ENCODE results near the gene CDC14A. TPM values are rescaled to one million over a fixed set of nuclear protein-coding genes. Genes with fewer than 3 reads are reported as not detected.
A peak's percentile ranks its signal among the peaks of the same experiment; 100 is the strongest.
"Not testable (repeated sequence)": the region's sequence is repeated elsewhere in the genome, so short reads cannot be mapped to it uniquely, and the experiment has no call there.

The CDC14A gene, protein sequence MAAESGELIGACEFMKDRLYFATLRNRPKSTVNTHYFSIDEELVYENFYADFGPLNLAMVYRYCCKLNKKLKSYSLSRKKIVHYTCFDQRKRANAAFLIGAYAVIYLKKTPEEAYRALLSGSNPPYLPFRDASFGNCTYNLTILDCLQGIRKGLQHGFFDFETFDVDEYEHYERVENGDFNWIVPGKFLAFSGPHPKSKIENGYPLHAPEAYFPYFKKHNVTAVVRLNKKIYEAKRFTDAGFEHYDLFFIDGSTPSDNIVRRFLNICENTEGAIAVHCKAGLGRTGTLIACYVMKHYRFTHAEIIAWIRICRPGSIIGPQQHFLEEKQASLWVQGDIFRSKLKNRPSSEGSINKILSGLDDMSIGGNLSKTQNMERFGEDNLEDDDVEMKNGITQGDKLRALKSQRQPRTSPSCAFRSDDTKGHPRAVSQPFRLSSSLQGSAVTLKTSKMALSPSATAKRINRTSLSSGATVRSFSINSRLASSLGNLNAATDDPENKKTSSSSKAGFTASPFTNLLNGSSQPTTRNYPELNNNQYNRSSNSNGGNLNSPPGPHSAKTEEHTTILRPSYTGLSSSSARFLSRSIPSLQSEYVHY
- polyA plus RNA-seq (2014; cell fraction: cytosol; rRNA removed) = 6.2 and 7.1 TPM in 2 replicates
- polyA plus RNA-seq (2014; cell fraction: nucleus; rRNA removed) = 9.1 and 9.9 TPM in 2 replicates

DNA sequence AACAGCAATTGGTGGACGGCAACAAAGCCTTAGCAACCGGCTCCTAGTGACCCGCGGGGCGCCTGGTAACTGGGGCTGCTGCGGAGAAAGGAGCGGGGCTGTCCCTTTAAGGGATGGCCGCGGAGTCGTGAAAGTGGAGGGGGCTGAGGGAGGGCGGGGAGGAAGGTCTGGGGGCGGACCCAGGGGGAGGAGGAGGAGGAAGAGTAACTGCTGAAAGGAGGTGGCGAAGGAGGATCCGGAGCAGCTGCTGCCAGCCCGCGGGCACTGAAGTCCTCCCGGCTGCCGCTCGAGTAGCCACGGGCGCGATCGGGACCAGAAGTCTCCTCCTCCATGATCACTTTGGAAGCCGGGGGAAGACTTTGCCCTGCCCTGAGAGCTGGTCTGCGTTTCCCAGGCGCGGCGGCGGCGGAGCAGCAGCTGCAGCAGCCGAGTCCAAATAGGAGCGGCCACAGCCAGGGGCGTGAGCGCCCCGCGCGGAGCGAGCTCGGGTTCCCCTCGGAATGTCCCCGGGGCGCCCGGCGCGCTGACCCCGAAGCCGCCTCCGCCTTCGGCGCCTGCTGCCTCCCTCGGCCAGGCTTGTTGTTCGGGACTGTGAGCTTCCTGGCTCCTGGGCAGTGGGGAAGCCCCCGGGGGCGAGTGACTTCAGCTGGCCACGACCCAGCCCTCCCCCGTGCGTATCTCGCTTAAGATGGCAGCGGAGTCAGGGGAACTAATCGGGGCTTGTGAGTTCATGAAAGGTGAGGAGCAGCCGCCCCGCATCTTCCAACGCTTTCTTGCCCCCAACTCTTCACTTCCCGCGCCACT, at the start of gene CDC14A:
TSS of gene CDC14A (plus strand) at position 240 of the 804 bp plus-strand sequence. CDS start at position 689, 449 bp downstream.
- peak; percentile 95 for DNase-seq (ENCODE audit: low spot score)

DNA sequence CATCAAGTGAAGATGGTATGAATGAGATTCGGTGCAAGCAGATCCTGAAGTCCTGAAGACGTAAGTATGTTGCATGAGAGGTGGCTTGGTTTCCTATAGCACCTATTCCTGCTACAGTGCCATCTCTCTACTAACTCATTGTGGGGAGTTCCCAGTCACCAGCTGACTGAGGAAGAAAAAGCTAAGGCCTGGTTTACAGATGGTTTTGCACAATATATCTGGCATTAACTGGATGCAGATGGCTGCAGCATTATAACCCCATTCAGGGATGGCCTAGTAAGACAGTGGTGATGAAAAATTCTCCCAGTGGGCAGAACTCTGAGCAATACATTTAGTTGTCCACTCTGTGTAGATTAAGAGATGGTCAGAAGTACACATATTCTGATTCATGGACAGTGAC, 49.6 kb upstream of the CDC14A start:
- no peak for DNase-seq (ENCODE audit: low spot score)

DNA sequence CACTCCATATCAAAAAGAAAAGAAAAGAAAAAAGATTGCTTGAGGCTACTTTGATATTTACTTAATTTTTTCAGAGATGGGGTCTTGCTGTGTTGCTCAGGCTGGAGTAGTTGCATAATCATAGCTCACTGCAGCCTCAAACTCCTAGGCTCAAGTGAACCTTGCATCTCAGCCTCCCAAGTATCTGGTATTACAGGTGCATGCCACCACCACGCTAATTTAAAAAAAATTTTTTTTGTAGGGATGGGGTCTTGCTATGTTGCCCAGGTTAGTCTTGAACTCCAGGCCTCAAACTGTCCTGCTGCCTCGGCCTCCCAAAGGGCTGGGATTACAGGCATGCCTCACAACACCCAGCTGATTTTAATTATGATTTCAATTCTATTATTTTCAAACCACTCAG, 48.1 kb upstream of the CDC14A start:
- no peak for DNase-seq (ENCODE audit: low spot score)

DNA sequence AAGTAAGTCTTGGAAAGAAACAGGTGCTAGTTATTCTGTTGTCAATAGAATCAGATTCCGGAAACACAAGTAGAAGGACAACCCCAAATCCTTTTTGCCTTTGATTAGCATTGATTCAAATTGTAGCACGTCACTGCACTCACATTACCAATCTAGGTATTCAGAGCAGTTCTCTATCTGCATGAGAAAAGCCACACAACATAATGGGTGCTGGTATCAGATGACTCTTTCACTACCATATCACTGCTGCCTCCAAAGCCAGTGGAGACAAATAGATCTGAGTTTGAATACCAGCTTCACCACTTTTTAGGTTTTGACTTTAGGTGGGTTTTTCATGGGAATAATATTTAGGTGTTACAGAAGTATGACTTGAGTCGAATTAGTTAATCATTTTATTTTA, 47.4 kb upstream of the CDC14A start:
- no peak for DNase-seq (ENCODE audit: low spot score)

DNA sequence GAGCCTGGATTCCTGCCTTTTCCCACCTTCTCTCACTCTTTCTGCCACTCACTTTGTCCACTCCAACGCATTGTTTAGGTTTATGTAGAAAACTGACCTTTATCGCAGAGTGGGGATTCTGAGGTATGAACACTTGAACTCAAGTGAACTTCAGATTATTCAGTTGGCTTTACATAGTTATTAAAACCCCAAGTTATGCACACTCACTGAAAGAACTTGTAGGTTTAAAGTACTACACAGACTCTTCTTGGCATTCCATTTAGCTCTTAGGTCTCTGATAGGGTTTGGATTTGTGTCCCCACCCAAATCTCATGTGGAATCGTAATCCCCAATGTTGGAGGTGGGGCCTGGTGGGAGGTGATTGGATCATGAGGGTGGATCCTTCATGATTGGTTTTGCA, 46.4 kb upstream of the CDC14A start:
- DNase-seq (ENCODE audit: low spot score) = no peak

DNA sequence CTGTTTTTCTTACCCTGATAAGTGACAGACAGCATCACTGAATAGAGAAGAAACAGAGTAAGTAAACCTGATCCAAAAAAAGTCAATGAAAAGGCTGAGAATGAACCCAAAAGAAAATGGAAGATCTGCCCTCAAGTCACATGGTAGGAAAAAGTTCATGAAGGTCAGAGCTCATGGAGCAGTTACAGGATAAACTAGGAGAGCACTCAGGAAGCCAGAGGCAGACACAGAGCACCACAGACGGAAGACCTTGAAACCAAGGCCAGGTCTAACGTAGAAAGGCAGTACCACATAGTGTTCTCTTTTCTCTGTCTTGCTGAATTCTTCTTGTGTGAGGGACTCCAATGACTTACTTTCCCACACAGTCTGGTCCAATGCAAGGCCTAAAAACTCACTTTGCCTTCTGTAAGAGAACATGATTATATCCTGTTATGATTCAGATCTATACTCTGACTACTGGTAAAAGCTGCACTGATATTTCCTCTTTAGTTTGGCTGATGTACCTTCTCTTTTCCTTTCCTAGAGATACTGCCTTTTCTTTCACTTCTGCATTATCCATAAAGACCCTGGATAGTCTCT, 45.5 kb upstream of the CDC14A start:
- DNase-seq (ENCODE audit: low spot score) = no peak

DNA sequence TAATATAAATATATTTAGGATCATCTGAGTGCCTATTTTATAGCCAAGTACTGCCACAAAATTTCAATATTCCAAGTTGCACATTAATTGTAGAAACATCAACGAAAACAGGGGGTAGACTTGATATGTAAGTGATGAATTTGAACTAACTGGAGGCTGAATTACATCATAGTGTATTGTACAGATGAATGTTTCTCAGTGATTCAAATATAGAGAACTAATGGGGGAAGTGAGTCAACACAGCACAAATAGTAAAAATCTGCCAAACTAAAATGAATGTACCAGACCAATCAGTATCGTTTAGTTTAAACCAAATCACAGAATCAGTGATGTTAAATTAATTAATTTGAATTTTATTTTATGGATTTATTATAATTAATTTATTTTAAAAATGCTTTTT, 43.5 kb upstream of the CDC14A start:
- no peak for DNase-seq (ENCODE audit: low spot score)

DNA sequence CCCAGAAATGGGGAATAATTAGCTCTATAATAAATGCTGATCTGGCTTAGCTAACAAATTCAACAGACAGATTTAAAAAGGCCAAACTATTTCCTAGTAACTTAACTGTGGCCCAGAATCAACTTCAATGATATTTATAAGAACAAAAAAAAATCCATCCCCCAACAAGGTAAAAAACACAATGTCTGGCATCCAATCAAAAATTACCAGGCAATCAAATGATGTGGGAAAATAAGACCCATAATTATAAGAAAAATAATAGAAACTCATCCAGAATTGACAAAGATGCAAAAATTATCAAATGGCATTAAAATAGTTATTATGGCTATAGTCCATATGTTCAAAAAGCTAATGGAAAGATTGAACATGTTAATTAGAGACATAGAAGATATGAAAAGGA, 42.4 kb upstream of the CDC14A start:
- DNase-seq (ENCODE audit: low spot score) = no peak

DNA sequence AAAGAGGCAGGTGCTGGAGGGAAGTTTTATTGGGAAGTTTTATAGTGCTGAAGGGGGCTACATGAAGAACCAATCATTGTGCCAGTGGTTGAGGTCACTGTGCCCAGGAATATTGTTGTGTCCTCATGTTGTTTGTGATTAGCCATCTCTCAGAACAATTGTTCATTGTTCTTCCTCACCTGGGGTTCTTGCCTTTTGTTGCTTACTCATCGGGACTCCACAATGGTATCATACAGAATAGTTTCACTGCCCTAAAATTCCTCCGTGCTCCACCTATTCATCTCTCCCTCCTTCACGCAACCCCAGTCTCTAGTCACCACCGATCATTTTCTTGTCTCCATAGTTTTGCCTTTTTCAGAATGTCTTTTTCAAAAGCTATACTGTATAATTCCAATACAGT, 38.9 kb upstream of the CDC14A start:
- DNase-seq (ENCODE audit: low spot score) = no peak

DNA sequence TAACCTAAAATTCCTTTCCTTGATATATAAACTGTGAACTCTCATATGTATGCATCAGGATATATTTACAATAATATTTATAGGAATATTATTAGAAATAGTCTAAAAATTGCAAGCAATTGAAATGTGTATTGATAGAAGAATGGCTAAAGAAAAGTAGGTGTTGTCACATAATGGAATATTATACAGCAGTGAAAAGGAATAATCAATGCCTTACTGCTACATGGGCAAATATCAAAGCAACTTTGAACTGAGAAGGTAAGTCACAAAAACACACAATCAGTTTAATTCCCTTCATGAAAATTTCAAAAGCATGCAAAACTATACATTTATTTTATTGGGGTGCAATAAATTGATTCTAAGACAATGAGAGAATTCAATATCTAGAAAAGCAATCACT, 35.7 kb upstream of the CDC14A start:
- no peak for DNase-seq (ENCODE audit: low spot score)

DNA sequence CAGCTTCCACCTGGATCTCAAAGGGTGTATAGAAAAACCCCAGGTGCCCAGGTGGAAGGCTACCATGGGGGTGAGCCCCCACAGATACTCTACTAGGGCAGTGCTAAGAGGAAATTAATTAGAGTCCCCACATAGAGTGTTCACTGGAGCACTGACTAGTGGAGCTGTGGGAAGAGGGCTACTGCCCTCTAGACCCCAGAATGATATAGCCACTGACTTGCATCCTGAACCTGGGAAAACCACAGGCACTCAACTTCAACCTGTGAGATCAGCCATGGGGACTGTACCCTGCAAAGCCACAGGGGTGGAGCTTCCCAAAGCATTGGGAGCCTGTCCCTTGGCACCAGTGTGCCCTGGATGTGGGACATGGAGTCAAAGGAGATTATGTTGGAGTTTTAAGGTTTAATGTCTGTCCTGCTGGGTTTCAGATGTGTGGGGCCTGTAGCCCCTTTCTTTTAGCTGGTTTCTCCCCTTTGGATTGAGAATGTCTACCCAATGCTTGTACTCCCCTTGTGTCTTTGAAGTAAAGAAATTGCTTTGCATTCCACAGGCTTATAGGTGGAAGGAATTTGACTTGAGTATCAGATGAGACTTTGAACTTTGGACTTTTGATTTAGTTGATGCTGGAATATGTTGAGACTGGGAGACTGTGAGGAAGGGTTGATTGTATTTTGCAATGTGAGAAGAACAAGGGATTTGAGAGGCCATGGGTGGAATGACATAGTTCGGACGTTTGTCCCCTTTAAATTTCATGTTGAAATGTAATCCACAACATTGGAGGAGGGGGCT, 31.8 kb upstream of the CDC14A start:
- no peak for DNase-seq (ENCODE audit: low spot score)

DNA sequence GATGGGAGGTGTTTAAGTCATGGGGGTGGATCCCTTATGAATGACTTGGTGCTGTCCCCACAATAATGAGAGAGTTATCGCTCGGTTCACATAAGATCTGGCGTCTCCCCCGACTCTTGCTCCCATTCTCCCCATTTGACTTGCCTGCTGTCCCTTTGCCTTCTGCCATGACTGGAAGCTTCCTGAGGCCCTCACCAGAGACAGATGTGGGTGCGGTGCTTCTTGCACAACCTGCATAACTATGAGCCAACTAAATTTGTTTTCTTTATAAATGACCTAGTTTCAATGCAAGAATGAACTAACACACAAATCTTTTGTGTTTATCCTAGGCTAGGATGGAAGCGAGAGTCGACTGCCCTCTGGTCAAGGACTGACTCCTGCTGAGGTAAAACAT, 31.2 kb upstream of the CDC14A start:
- DNase-seq (ENCODE audit: low spot score) = no peak

DNA sequence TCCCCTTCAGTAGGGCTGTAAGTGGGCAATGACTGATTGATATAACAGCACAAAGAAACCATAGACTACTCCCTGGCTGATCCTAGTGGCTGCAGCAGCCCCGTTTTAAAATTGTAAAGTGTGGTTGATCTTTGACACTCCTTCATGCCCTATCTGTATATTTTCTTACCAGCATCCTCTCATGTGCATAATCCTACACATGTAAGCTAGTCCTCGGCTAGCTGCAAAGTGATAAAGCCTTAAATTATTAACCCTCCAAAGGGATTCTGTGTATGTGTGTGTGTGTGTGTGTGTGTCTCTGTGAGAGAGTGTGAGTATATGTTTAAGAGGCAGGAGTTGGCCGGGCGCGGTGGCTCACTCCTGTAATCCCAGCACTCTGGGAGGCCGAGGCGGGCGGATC, 30.8 kb upstream of the CDC14A start:
- DNase-seq (ENCODE audit: low spot score) = no peak

DNA sequence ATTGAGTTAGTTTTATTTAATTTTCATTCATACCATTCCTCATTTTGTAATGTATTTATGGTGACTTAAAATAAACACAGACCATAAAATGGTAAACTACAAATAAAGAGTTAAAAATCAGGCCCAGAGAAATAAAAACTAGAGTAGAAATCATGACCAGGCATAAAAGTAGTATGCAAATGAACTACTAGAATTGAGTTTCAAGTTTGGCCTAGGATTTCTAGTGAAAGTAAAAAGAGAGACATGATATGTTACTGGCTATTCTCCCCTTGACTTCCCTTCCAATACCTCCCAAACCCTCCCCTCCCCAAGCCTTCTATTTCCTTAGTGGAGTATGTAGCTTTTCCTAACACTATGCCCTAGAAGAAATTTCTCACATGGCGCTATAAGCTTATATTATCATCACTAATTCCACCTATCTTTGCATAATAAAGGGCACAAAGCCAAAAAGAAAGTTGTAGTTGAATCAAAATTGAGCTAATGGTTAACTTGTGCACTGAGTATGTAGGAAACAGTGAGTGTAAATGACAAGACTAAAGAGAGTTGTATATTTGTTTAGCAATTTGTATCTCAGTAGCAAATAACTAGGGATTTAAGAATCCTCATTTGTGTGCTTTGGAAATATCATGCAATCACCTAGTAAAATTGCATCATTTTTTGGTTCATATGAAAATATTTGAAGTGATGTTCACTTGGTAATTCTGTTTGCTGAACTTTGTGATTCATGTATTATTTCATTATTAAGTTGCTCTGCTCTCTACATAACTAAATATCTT, 29.7 kb upstream of the CDC14A start:
- no peak for DNase-seq (ENCODE audit: low spot score)

DNA sequence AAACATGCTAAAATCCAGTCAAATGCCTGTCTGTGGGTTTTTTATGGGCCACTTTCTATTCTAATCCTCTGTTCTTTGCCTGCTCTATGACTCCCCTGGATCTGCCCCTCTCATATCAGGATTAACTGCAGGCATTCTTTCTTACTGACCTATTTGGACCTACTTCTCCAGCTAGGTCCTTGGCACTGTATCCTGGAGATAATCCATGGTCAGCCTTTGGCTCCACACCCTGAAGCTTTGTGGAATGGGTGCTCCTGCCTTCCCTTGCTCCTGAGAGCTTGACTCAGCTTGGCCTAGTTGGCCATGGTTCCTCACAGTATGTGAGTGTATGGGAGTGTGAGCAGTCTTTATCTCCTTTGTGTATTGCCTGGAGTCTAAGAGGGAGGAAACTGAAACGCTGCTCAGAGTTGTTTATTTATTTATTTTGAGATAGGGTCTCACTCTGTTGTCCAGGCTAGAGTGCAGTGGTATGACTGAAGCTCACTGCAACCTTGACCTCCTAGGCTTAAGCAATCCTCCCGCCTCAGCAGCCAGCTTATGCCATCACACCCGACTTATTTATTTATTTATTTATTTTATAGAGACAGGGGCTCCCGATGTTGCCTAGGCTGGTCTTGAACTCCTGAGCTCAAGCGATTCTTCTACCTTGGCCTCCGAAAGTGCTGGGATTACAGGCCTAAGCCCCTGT, 28.7 kb upstream of the CDC14A start:
- no peak for DNase-seq (ENCODE audit: low spot score)

DNA sequence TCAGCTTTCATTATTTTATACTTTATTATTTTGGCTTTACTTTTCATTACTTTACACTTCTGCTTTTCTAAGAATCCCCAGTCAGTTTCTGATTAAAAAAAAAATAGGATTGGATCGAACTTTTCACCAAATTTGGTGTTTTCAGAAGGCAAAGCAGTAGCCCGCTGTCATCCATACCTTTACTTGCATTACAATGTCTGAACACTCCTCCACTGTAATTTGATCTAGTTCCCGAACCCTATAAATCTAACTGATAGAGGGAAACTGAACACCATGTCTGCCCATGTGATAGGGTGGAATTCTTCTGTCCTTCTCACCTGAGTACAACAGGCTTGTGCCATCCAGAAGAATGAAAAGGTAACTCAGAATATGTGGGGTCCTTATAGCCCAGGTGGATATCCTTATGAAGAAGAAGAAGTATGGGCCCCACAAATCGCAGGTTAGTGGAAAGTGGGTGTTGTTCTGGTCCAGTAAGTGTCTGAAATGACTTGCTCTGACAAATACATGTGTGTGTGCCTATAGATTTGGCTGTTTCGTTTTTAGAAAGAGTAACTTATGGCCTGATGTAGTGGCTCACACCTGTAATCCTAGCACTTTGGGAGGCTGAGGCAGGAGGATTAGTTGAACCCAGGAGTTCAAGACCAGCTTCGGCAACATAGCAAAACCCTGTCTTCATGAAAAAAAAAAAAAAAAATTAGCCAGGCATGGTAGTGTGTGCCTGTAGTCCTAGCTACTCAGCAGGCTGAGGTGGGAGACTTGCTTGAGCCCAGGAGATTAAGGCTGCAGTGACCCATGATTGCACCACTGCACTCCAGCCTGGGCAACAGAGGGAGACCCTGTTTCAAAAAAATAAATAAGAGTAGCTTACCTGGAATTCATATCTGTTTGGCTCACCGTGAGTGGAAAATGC, 26.6 kb upstream of the CDC14A start:
- DNase-seq (ENCODE audit: low spot score) = no peak

DNA sequence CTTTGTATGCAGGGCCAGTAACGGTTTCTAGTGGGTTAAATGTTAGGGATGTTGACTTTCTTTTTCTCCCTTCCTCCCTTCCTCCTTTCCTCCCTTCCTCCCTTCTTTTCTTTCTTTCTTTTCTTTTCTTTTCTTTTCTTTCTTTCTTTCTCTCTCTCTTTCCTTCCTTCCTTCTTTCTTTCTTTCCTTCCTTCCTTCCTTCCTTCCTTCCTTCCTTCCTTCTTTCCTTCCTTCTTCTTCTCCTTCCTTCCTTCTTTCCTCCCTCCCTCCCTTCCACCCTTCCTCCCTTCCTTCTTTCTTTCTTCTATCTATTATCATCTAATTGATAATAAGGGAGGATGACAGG, 26.0 kb upstream of the CDC14A start:
- DNase-seq (ENCODE audit: low spot score) = not testable (repeated sequence)

DNA sequence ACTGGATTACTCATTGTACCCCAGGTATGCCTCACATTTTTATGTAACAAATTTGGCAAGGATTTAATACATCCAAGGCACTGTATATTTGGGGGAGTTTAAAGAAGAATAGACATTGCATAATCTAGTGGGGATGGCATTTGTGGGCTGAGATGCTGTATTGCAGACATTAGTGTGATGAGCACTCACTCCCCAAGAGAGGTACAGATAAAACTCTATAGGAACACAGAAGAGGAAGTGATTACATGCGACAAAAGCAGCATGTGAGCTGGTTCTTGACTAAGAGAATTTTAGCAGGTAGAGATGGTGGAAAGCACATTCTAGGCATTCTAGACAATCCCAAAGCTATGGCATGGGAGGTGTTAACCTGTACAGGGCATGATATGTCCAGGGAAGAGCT, 24.2 kb upstream of the CDC14A start:
- DNase-seq (ENCODE audit: low spot score) = no peak

DNA sequence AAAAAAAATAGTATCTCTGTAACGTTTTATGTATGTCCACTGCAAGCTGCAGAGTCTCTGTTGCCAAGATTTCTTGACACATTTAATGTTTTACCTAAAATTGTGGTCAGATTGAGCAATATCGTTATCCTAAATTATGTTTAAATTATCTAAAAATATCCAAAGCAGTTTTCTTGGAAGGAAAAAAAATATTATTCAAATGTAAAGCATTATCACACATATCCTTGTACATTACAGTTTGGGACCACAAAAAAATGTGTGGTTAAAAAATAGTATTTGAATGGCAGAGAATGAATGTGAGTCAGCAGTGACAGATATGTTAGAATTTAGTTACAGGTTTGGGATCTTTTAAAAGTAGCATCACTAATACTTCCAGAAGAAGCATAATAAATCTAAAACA, 21.2 kb upstream of the CDC14A start:
- DNase-seq (ENCODE audit: low spot score) = not testable (repeated sequence)

Measured in SK-N-DZ (cell line).